Endothelial cell of umbilical vein (primary cell): ENCODE data around the gene CTTNBP2NL. TPM values are rescaled to one million over a fixed set of nuclear protein-coding genes. Genes with fewer than 3 reads are reported as not detected.

ENCODE experiments used
- BruUV-seq: library from RNA; stranded (reverse); fragments of 400-500 nt; replicated peaks from 2 replicates; lab custom pipeline; 2021; lab: Mats Ljungman, UMichigan
- CTCF ChIA-PET: fragments of 300-600, 350-600 bp; sonication (Branson Sonifier 250); formaldehyde crosslinking; loops from one replicate; lab custom pipeline; 2021; ENCODE audit warnings: antibody characterized with exemption, inconsistent platforms; lab: Charles Lee
- POLR2A ChIA-PET: fragments of 300-600, 350-600 bp; sonication (Branson Sonifier 250); formaldehyde crosslinking; loops from one replicate; lab custom pipeline; 2021; ENCODE audit warnings: antibody characterized with exemption, inconsistent platforms; lab: Charles Lee
- DNase-seq: peaks from one replicate; pipeline ENCODE4 v3.0.0-alpha.2; 2011; ENCODE audit warnings: low read depth, low spot score
- FAIRE-seq: peaks from 2 replicates; lab custom pipeline; 2011; peaks lifted over from hg19 to GRCh38; lab: Jason Lieb, UNC
- H2AFZ ChIP-seq: 2 replicates; pipeline ENCODE4 v1.6.0; 2012; ENCODE audit warnings: low read depth, low read length, control low read depth, inconsistent platforms
- H3K27ac ChIP-seq: 2 replicates; pipeline ENCODE4 v1.5.1; 2011; ENCODE audit warnings: low read depth, mild to moderate bottlenecking, control low read depth, low read length, moderate library complexity; ENCODE audit not compliant: insufficient read depth
- H3K27me3 ChIP-seq, 2 experiments: 2 replicates each; pipeline versions ENCODE4 v1.6.0 to v1.6.1; 2011; ENCODE audit warnings: low read length in 2 of 2, mixed read lengths in 1 of 2; ENCODE audit not compliant: control insufficient read depth in 2 of 2, insufficient read depth in 2 of 2
- H3K36me3 ChIP-seq, 2 experiments: 2 replicates in 1 of 2; 3 replicates in 1 of 2; pipeline ENCODE4 v1.5.1; 2011; ENCODE audit warnings: low read length in 2 of 2, mild to moderate bottlenecking in 1 of 2, moderate library complexity in 1 of 2; ENCODE audit not compliant: control insufficient read depth in 2 of 2, insufficient read depth in 2 of 2; ENCODE audit errors: extremely low read depth in 1 of 2
- H3K4me1 ChIP-seq: 3 replicates; pipeline ENCODE4 v1.5.1; 2011; ENCODE audit warnings: mild to moderate bottlenecking, low read length; ENCODE audit not compliant: control insufficient read depth, insufficient read depth; ENCODE audit errors: extremely low read depth
- H3K4me2 ChIP-seq: 2 replicates; pipeline ENCODE4 v1.6.1; 2011; ENCODE audit warnings: low read length, control low read depth, mixed read lengths; ENCODE audit not compliant: insufficient read depth
- H3K4me3 ChIP-seq, 3 experiments: fragments of 200-600 bp in 1 of 3; sonication (generic), shearing (Covaris generic) in 1 of 3; replicated peaks in 1 of 3; 2 replicates each; pipeline ENCODE4 v1.5.1; 2011 to 2016; ENCODE audit warnings: control low read depth in 3 of 3, low read length in 3 of 3, mild to moderate bottlenecking in 2 of 3, inconsistent platforms in 1 of 3, low read depth in 1 of 3, moderate library complexity in 1 of 3; ENCODE audit not compliant: insufficient read depth in 1 of 3
- H3K79me2 ChIP-seq: 2 replicates; pipeline ENCODE4 v1.6.0; 2012; ENCODE audit warnings: low read length, inconsistent platforms; ENCODE audit not compliant: control insufficient read depth, insufficient read depth
- H3K9ac ChIP-seq: replicated peaks from 2 replicates; pipeline ENCODE3; 2011; ENCODE audit warnings: low read length, control low read depth; ENCODE audit not compliant: insufficient read depth; ENCODE audit errors: extremely low read depth
- H3K9me1 ChIP-seq: replicated peaks from 3 replicates; pipeline ENCODE4 v1.6.0; 2011; ENCODE audit warnings: mild to moderate bottlenecking, low read length; ENCODE audit not compliant: control insufficient read depth, insufficient read depth; ENCODE audit errors: extremely low read depth
- H3K9me3 ChIP-seq: replicated peaks from 2 replicates; pipeline ENCODE4 v1.5.1; 2012; ENCODE audit warnings: low read length, inconsistent platforms; ENCODE audit not compliant: control insufficient read depth, insufficient read depth
- H4K20me1 ChIP-seq: replicated peaks from 2 replicates; pipeline ENCODE3; 2011; ENCODE audit warnings: mild to moderate bottlenecking, low read length; ENCODE audit not compliant: control insufficient read depth, insufficient read depth; ENCODE audit errors: extremely low read depth
- EZH2 ChIP-seq: IDR thresholded peaks from 2 replicates; pipeline ENCODE4 v1.6.1; 2012; ENCODE audit warnings: borderline replicate concordance, low read depth, mild to moderate bottlenecking, moderate library complexity, low read length, inconsistent platforms; ENCODE audit not compliant: severe bottlenecking
- FOS ChIP-seq: IDR thresholded peaks from 2 replicates; pipeline ENCODE4 v1.6.1; 2011; ENCODE audit warnings: mild to moderate bottlenecking, low read length, moderate library complexity, borderline replicate concordance; ENCODE audit not compliant: insufficient read depth
- GATA2 ChIP-seq: IDR thresholded peaks from 2 replicates; pipeline ENCODE4 v1.7.0; 2011; ENCODE audit warnings: low read depth, mild to moderate bottlenecking, moderate library complexity, mixed read lengths, low read length; ENCODE audit not compliant: insufficient read length, insufficient read depth
- JUN ChIP-seq: IDR thresholded peaks from 2 replicates; pipeline ENCODE4 v1.6.1; 2011; ENCODE audit warnings: borderline replicate concordance, low read depth; ENCODE audit not compliant: insufficient read length, insufficient read depth
- MYC ChIP-seq: IDR thresholded peaks from one replicate; pipeline ENCODE4 v1.6.1; 2011; ENCODE audit warnings: mild to moderate bottlenecking, low read depth, low read length
- POLR2A ChIP-seq: IDR thresholded peaks from 2 replicates; pipeline ENCODE4 v1.6.1; 2012; ENCODE audit warnings: low read depth, mild to moderate bottlenecking, control low read depth, low read length
- POLR2AphosphoS5 ChIP-seq: IDR thresholded peaks from 2 replicates; pipeline ENCODE4 v1.6.1; 2012; ENCODE audit warnings: low read depth, mild to moderate bottlenecking, control low read depth, low read length, moderate library complexity; ENCODE audit not compliant: insufficient read depth
- dilution Hi-C: fragments of 300-500 bp; cut with MboI; formaldehyde crosslinking; loops from one replicate; pipeline ENCODE4 v1.15.0; 2019; ENCODE audit warnings: low sequenced_read_pairs; ENCODE audit not compliant: extremely low pct_ligation_motif_present
- intact Hi-C: fragments of 100-400 bp; cut with micrococcal nuclease; formaldehyde crosslinking; loops from one replicate; pipeline ENCODE4 v1.10.0; 2022
- polyA plus RNA-seq, 4 experiments: library from polyadenylated mRNA; depleted of rRNA in 3 of 4; stranded (reverse) in 3 of 4; unstranded in 1 of 4; fragments of >200 nt; gene quantifications; 2 replicates each; pipeline versions ENCODE4 v1.2.1 to v1.2.3, GENCODE V29; 2011 to 2012; ENCODE audit warnings: missing spikeins in 1 of 4
- total RNA-seq: library from RNA; stranded (reverse); gene quantifications from 2 replicates; pipeline ENCODE4 v1.2.3, GENCODE V29; 2021
- TF ChIP-seq, protein P1 (sequence below): IDR thresholded peaks from 2 replicates; pipeline ENCODE4 v1.6.1; 2011; ENCODE audit not compliant: insufficient read depth, insufficient read length
- TF ChIP-seq, protein P2 (sequence below), 2 donors: IDR thresholded peaks; 1 replicate in 1 of 2; 2 replicates in 1 of 2; pipeline ENCODE4 v1.5.1; 2011; ENCODE audit warnings: low read length in 2 of 2, mild to moderate bottlenecking in 2 of 2, moderate library complexity in 2 of 2, control low read depth in 1 of 2, inconsistent platforms in 1 of 2, low read depth in 1 of 2; ENCODE audit not compliant: insufficient read depth in 1 of 2; ENCODE audit errors: extremely low read depth in 1 of 2

The CTTNBP2NL gene
- total and polyA plus RNA-seq, 2 donors (not counting 3 experiments of a cell fraction or from before 2014, with no cell fraction given), result 21.5 to 94.4 TPM

DNA sequence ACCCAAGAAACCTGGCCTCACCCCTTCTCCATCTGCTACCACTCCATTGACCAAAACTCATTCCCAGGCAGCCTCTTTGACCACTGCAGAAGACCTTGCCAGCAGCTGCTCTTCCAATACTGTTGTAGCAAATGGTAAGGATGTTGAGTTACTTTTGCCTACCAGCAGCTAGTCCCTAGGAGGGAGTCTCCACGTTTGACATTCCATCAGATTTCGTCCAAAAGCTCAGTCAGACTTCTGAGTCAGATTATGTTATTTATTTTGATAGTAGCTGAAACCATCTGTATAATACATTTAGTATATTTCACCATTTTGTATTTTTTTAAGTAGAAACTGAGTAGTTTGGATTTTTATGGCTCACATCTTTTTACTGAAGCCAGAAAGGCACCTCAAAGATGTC, 61.2 kb downstream of the CTTNBP2NL start:
- H3K4me1 ChIP-seq, result peaks cover 7% of the 10 kb centered on the region
- H3K36me3 ChIP-seq, result peaks cover 23 to 42% of the 10 kb centered on the region in 2 experiments
- peaks cover 31% of the 10 kb centered on the region for H3K79me2 ChIP-seq
- ChIA-PET CTCF (interaction anchor here (0.7 to 2.1 kb wide), 4 partner anchors 9 to 66 kb away, joined by 3 to 9 read pairs (median 3); no protein-coding TSS in a partner anchor), POLR2A (no interaction called here)
- H3K27me3 ChIP-seq, result no peaks in the 10 kb centered on the region
- BruUV-seq, result no TSS peak
- H3K9me1 ChIP-seq, result no peaks in the 10 kb centered on the region
- DNase-seq (no peak), FAIRE-seq (no peak)
- H3K4me2 ChIP-seq, result no peak overlapping the region
- dilution Hi-C loops (no loop called here), intact Hi-C loops (no loop called here)
- TF ChIP-seq FOS, result no peak
- no peak for TF ChIP-seq POLR2AphosphoS5
- TF ChIP-seq GATA2, result no peak
- TF ChIP-seq JUN, result no peak
- TF ChIP-seq, protein P1, sequence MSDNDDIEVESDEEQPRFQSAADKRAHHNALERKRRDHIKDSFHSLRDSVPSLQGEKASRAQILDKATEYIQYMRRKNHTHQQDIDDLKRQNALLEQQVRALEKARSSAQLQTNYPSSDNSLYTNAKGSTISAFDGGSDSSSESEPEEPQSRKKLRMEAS, result no peak
- no peak for TF ChIP-seq POLR2A
- no peak for TF ChIP-seq MYC
- no peak for TF ChIP-seq EZH2
- TF ChIP-seq, protein P2, sequence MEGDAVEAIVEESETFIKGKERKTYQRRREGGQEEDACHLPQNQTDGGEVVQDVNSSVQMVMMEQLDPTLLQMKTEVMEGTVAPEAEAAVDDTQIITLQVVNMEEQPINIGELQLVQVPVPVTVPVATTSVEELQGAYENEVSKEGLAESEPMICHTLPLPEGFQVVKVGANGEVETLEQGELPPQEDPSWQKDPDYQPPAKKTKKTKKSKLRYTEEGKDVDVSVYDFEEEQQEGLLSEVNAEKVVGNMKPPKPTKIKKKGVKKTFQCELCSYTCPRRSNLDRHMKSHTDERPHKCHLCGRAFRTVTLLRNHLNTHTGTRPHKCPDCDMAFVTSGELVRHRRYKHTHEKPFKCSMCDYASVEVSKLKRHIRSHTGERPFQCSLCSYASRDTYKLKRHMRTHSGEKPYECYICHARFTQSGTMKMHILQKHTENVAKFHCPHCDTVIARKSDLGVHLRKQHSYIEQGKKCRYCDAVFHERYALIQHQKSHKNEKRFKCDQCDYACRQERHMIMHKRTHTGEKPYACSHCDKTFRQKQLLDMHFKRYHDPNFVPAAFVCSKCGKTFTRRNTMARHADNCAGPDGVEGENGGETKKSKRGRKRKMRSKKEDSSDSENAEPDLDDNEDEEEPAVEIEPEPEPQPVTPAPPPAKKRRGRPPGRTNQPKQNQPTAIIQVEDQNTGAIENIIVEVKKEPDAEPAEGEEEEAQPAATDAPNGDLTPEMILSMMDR (IDR thresholded peaks at IDR 0.05; ENCODE audit: extremely low read depth in 1 of 2, insufficient read depth in 1 of 2, low read depth in 1 of 2, low read length in 2 of 2), result no peak
- no peak overlapping the region for H2AFZ ChIP-seq
- H3K27ac ChIP-seq, result no peak overlapping the region
- no peak overlapping the region for H3K4me3 ChIP-seq
- H3K9ac ChIP-seq, result no peak overlapping the region
- H3K9me3 ChIP-seq, result no peaks in the 10 kb centered on the region
- H4K20me1 ChIP-seq, result no peaks in the 10 kb centered on the region
